HepG2 (cell line): ENCODE data around the gene NCBP3. TPM values are rescaled to one million over a fixed set of nuclear protein-coding genes. Genes with fewer than 3 reads are reported as not detected.

Experiments
- ARID5B ChIP-seq: IDR thresholded peaks from 2 replicates; pipeline ENCODE4 v1.4.0; 2020; ENCODE audit warnings: mild to moderate bottlenecking, missing genetic modification reagents
- ARNT2 ChIP-seq: sonication (generic); formaldehyde crosslinking; IDR thresholded peaks from 2 replicates; pipeline ENCODE4 v1.8.0; 2022; ENCODE audit warnings: mild to moderate bottlenecking, low read depth, missing genetic modification reagents, moderate library complexity
- FOXM1 ChIP-seq: sonication (generic); formaldehyde crosslinking; IDR thresholded peaks from 2 replicates; pipeline ENCODE4 v1.5.0; 2020; ENCODE audit warnings: missing genetic modification reagents
- HNRNPLL ChIP-seq: fragments of 200-400 bp; formaldehyde crosslinking; IDR thresholded peaks from 2 replicates; pipeline ENCODE4 v1.6.1; 2017; ENCODE audit warnings: mild to moderate bottlenecking, low read depth, low read length; ENCODE audit not compliant: poor library complexity, severe bottlenecking
- HOXA9 ChIP-seq: sonication (generic); formaldehyde crosslinking; IDR thresholded peaks from 2 replicates; pipeline ENCODE4 v1.8.1; 2022; ENCODE audit warnings: missing genetic modification reagents, mild to moderate bottlenecking, moderate library complexity, borderline replicate concordance
- MAFK ChIP-seq, 2 experiments: IDR thresholded peaks in 1 of 2; conservative IDR thresholded peaks in 1 of 2; 2 replicates each; pipeline ENCODE4 v1.6.1; 2011; ENCODE audit warnings: improper control_type of control experiment in 2 of 2, low read length in 2 of 2
- MLLT10 ChIP-seq: sonication (generic); formaldehyde crosslinking; IDR thresholded peaks from 2 replicates; pipeline ENCODE4 v1.4.0; 2020; ENCODE audit warnings: missing genetic modification reagents
- MYC ChIP-seq: sonication (generic); formaldehyde crosslinking; IDR thresholded peaks from 2 replicates; pipeline ENCODE4 v1.9.0; 2021; ENCODE audit warnings: missing genetic modification reagents, borderline replicate concordance
- SETDB1 ChIP-seq: sonication (generic); formaldehyde crosslinking; IDR thresholded peaks from 2 replicates; pipeline ENCODE4 v1.5.1; 2020; ENCODE audit warnings: missing genetic modification reagents, mild to moderate bottlenecking, borderline replicate concordance
- TBX3 ChIP-seq: fragments of 450-650 bp; IDR thresholded peaks from 2 replicates; pipeline ENCODE4 v1.6.1; 2017; ENCODE audit warnings: antibody characterized with exemption, mild to moderate bottlenecking, inconsistent platforms, borderline replicate concordance
- ZBTB38 ChIP-seq: sonication (generic); formaldehyde crosslinking; IDR thresholded peaks from 2 replicates; pipeline ENCODE4 v1.5.1; 2020; ENCODE audit warnings: mild to moderate bottlenecking, missing genetic modification reagents
- ZNF138 ChIP-seq: sonication (generic); formaldehyde crosslinking; IDR thresholded peaks from 2 replicates; pipeline ENCODE4 v1.5.0; 2020; ENCODE audit warnings: mild to moderate bottlenecking, low read depth, missing genetic modification reagents
- ZNF34 ChIP-seq: sonication (generic); formaldehyde crosslinking; IDR thresholded peaks from 2 replicates; pipeline ENCODE4 v1.4.0; 2020; ENCODE audit warnings: mild to moderate bottlenecking, missing genetic modification reagents, borderline replicate concordance
- ZNF652 ChIP-seq: IDR thresholded peaks from 2 replicates; pipeline ENCODE4 v1.6.1; 2016; ENCODE audit warnings: low read depth, borderline replicate concordance
- ZNF883 ChIP-seq: sonication (generic); formaldehyde crosslinking; IDR thresholded peaks from 2 replicates; pipeline ENCODE4 v1.5.1; 2020; ENCODE audit warnings: mild to moderate bottlenecking, missing genetic modification reagents; ENCODE audit errors: not compliant biosample characterization
- polyA plus RNA-seq, 8 experiments: library from polyadenylated mRNA; depleted of rRNA in 3 of 8; stranded (reverse) in 7 of 8; unstranded in 1 of 8; fragments of >200 nt; fragmentation: Illumina TruSeq in 4 of 8; extraction: Trizol in 4 of 8; gene quantifications; 2 replicates each; pipeline versions ENCODE4 v1.2.1 to v1.2.3, GENCODE V29; 2011 to 2016; ENCODE audit warnings: low read depth in 4 of 8, missing spikeins in 1 of 8, mixed read lengths in 1 of 8; ENCODE audit not compliant: insufficient read depth in 1 of 8
- total RNA-seq, 5 experiments: library from RNA; depleted of rRNA; stranded (reverse); fragments of >200 nt; fragmentation: Illumina TruSeq; extraction: Trizol; gene quantifications; 2 replicates each; pipeline ENCODE4 v1.2.3, GENCODE V29; 2016; ENCODE audit warnings: low read depth in 1 of 5
- TF ChIP-seq, protein P1 (sequence below): sonication (generic); formaldehyde crosslinking; IDR thresholded peaks from 2 replicates; pipeline ENCODE4 v1.4.0; 2020; ENCODE audit warnings: mild to moderate bottlenecking, missing genetic modification reagents
- TF ChIP-seq, protein P2 (sequence below): sonication (generic); formaldehyde crosslinking; IDR thresholded peaks from 2 replicates; pipeline ENCODE4 v1.5.1; 2020; ENCODE audit warnings: mild to moderate bottlenecking, missing genetic modification reagents, moderate library complexity
- TF ChIP-seq, protein P3 (sequence below): sonication (generic); formaldehyde crosslinking; IDR thresholded peaks from 2 replicates; pipeline ENCODE4 v1.8.0; 2022; ENCODE audit warnings: low read depth, missing genetic modification reagents

NCBP3 gene
- total and polyA plus RNA-seq, 2 of the 13 experiments (the other 11 are each of a cell fraction or from before 2014, with no cell fraction given) = 19.5 to 24.8 TPM

DNA sequence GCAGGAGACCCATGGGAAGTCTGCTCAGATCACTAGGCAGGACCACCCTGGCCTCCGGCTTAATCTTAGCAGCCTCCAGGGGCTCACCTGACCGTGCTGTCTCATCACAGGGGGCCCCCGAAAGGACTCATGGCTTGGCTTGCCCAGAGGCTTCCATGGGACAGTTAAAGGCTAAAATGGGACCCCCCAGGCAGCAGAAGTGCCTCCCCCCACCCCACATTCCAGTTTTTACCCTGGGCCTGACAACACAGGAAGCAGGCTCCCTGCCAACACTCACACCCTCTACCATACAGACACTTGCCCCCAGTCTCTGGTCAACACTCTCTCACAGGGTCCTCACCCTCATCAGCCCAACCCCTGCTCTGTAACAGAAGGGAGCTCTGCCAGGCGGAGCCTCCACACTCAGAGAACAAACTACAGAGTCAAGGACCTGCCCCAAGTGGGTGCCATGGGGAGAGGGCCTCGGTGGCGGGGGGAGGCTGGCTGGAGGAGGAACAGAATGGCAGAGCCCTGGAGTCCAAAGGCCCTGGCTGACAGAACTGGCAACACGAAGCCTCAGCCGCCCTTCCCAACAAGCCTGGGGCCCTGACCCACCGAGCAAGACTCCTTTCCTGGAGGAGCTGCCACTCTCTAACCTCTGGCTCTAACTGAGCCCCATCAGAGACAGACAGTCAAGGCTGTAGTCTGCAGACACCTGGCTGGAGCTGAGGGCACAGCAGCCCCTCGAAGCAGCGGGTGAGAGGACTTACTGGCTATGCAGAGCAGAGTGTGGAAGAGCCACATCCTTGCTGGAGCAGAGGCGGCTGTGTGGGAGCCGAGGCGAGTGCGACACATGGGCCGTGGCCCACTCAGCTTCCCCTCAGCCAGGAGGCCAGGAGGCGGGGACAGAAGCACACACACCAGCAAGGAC lies 45.4 kb downstream of the NCBP3 start, which contains the start of gene ITGAE (continued):
- TF ChIP-seq ZNF652 (CRISPR knock-in tag) (no peak), FOXM1 (CRISPR knock-in tag) (no peak), MAFK (conservative IDR thresholded peaks at IDR 0.05 in 1 of 2, IDR thresholded peaks at IDR 0.05 in 1 of 2; ENCODE audit: low read length in 2 of 2) (no peak), ZNF138 (CRISPR knock-in tag) (no peak), HOXA9 (no peak), ZNF34 (CRISPR knock-in tag) (no peak), ZBTB38 (peak; percentile 69), MLLT10 (no peak), ZNF883 (peak; percentile 73), HNRNPLL (peak; percentile 24), ARID5B (CRISPR knock-in tag) (no peak), TBX3 (no peak), ARNT2 (CRISPR knock-in tag) (no peak), MYC (CRISPR knock-in tag) (0 out of 2 replicates have a peak, but pooled peaks have one; percentile 29), SETDB1 (CRISPR knock-in tag) (no peak)
- TF ChIP-seq, protein P1, sequence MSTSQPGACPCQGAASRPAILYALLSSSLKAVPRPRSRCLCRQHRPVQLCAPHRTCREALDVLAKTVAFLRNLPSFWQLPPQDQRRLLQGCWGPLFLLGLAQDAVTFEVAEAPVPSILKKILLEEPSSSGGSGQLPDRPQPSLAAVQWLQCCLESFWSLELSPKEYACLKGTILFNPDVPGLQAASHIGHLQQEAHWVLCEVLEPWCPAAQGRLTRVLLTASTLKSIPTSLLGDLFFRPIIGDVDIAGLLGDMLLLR (CRISPR knock-in tag) = no peak
- TF ChIP-seq, protein P2, sequence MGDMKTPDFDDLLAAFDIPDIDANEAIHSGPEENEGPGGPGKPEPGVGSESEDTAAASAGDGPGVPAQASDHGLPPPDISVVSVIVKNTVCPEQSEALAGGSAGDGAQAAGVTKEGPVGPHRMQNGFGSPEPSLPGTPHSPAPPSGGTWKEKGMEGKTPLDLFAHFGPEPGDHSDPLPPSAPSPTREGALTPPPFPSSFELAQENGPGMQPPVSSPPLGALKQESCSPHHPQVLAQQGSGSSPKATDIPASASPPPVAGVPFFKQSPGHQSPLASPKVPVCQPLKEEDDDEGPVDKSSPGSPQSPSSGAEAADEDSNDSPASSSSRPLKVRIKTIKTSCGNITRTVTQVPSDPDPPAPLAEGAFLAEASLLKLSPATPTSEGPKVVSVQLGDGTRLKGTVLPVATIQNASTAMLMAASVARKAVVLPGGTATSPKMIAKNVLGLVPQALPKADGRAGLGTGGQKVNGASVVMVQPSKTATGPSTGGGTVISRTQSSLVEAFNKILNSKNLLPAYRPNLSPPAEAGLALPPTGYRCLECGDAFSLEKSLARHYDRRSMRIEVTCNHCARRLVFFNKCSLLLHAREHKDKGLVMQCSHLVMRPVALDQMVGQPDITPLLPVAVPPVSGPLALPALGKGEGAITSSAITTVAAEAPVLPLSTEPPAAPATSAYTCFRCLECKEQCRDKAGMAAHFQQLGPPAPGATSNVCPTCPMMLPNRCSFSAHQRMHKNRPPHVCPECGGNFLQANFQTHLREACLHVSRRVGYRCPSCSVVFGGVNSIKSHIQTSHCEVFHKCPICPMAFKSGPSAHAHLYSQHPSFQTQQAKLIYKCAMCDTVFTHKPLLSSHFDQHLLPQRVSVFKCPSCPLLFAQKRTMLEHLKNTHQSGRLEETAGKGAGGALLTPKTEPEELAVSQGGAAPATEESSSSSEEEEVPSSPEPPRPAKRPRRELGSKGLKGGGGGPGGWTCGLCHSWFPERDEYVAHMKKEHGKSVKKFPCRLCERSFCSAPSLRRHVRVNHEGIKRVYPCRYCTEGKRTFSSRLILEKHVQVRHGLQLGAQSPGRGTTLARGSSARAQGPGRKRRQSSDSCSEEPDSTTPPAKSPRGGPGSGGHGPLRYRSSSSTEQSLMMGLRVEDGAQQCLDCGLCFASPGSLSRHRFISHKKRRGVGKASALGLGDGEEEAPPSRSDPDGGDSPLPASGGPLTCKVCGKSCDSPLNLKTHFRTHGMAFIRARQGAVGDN (CRISPR knock-in tag) = peak; percentile 90
- TF ChIP-seq, protein P3, sequence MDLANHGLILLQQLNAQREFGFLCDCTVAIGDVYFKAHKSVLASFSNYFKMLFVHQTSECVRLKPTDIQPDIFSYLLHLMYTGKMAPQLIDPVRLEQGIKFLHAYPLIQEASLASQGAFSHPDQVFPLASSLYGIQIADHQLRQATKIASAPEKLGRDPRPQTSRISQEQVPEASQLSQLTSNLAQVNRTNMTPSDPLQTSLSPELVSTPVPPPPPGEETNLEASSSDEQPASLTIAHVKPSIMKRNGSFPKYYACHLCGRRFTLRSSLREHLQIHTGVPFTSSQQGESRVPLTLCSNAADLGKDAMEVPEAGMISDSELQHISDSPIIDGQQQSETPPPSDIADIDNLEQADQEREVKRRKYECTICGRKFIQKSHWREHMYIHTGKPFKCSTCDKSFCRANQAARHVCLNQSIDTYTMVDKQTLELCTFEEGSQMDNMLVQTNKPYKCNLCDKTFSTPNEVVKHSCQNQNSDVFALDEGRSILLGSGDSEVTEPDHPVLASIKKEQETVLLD = no peak
